ENCODE data around the gene TMPRSS5.
"Not testable (repeated sequence)": the region's sequence is repeated elsewhere in the genome, so short reads cannot be mapped to it uniquely, and the experiment has no call there.

The TMPRSS5 gene

DNA sequence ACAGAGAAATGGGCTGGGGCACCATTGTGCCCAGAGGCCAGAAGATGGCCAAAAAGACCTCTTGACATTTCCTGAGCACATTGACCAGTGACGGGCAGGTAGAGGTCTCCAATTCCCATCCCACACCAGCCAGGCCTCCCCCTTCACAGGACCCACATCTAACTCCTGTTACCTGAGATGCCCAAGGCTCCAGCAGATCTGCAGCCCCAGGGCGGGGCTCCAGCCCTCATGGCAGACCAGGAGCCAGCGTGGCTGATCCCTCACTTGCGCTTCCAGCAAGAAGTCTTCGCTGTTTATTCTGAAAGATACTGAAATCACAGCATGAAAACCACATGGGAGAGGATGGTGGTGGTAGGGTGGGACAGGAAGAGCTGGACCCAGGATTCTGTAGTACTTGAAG is 9.0 kb downstream of the TMPRSS5 start:
- DNase-seq = no peak

GRCh38 chr11:113695207-113695606 is 10.9 kb downstream of the TMPRSS5 start:
- no peak for DNase-seq

- DNase-seq = no peak
These were observed 11.7 kb downstream of the TMPRSS5 start for GRCh38 chr11:113694390-113694789.

- no peak for DNase-seq
These were observed 13.1 kb downstream of the TMPRSS5 start for GRCh38 chr11:113693030-113693429.

DNA sequence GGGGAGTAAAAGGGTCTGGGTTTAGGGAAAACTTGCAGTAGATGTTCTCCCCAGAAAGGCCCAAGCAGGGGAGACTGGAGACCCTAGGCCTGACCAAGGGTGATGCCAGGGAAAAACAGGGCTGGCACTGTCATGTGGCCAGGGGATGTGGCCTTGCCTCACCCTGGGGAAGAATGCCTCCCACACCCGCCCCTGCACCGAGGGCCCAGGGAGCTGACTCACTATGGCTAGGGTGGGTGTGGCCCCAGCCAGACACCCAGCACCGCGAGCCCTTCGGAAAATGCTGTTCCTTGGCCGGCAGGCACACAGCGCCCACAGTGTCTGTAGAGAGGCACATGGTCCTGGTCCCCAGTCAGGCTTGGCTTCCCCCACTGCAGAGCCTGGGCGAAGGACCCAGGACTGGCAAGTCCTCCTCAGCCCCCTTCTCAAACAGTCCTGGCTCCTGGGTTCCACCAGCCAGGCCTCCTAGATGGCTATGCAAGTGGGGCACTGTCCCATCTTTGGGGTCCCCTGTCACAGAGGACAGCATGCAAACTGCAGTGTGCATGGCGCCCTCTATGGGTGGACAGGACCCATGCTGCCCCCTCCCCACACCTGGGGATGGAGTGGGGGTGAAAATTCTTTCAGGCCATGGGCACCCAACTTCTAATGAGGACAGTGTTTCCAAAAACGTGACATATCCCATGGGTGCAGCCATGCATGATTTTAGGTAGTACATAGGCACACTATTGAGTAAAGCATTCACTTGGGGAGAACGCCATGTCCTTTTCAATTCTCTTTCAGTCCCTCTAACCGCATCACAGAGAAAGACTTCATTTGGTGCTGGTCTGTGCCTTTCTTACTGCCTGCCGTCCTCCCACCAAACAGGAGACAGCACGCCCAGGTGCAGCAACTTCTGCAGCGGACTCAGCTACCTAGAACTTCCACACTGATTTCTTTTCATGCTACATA is 15.2 kb downstream of the TMPRSS5 start:
- DNase-seq = peak; percentile 14 to 19

- no peak for DNase-seq
These were observed 16.1 kb downstream of the TMPRSS5 start for GRCh38 chr11:113689768-113690618.

GRCh38 chr11:113685654-113686359 is 20.3 kb downstream of the TMPRSS5 start:
- DNase-seq = no peak

GRCh38 chr11:113684496-113684895 is 21.6 kb downstream of the TMPRSS5 start:
- no peak for DNase-seq

GRCh38 chr11:113683481-113684046 is 22.5 kb downstream of the TMPRSS5 start:
- no peak for DNase-seq

DNA sequence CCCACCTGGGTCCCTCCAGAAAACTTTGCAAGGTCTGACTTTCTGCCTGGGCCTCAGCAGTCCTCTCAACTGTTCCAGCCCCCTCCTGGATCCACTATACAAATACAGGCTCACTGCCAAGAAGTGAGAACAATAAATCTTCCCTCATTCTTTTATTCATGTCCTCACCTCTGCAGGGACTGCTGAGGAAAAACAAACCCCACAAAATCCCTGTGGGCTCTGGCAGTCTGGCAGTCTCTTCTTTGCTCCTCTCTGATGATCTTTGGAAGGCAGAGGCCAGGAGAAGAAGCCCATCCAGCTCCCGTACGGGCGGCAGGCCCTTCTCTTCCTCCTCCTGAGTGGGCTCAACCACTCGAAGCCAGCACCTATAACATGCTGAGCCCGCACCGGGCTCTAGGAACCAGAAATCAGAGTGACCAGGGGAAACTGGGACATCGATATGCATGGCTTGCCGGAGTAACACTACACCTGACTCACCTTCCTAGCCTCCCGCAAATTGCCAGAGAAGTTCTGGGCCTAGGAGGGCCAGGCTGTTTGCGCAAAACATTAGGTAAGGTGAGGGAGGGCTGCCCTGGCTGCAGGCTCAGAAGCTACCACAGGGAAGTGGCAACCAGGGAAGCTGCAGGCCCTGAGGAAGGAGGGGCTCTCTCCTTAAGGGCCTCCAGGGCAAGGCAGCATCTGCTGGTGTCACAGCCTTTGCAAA is 24.2 kb downstream of the TMPRSS5 start:
- no peak for DNase-seq

DNA sequence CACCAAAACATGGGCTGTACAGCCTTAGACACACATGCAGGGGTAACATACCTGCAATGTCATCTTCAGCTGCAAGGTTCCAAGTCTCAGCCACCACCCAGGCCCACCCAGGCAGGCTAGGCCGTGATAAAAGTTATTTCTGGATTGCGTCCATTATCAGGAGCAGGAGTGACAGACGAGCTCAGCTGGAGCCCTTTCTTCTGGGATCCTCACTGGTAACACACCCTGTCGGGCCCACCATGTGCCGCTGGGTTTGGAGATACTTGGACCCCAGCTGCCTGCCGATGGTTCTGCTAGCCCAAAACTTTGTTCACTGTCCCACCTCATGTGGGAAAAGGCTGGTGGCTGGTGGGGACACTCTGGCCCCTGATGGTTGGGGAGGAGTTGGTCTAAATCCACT is 24.8 kb downstream of the TMPRSS5 start:
- no peak for DNase-seq

DNA sequence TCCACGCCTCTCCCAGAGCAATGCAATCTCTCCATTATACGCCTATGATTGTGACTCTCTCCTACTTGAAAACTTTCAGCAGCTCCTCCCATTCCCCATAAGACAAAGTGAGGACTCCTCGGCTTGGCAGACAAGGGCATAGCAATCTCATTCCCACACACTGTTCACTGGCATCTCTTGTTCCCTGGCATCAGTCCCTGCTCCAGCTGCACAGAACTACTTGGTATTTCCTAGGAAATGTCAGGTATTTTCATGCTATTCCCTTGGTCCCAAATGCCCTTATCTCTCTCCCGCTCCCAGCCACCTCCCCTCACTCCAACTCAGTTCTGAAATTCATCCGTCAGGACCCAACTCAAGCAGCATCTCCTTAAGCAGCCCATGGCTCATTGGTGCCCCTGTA is 28.4 kb downstream of the TMPRSS5 start:
- no peak for DNase-seq

DNA sequence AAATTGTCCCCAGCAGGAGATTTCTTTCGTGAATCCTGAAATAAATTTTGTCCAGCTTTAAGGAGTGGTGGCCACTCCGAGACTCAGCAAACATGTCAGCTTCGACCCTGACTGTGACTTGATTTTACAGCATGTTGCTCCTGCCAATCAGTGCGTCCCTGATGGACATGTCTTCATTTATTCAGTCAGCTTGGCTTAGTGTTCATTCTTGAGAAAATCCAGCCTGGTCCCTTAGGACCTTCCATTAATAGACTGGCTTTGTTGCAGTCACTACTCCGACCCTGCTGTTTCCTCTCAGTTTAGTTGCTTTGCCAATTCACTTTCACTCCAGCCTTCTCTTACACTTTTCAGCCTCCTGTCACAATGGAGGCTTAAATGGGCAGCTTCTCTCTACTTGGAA is 30.5 kb downstream of the TMPRSS5 start:
- no peak for DNase-seq

GRCh38 chr11:113675003-113675561 is 31.0 kb downstream of the TMPRSS5 start:
- no peak for DNase-seq

DNA sequence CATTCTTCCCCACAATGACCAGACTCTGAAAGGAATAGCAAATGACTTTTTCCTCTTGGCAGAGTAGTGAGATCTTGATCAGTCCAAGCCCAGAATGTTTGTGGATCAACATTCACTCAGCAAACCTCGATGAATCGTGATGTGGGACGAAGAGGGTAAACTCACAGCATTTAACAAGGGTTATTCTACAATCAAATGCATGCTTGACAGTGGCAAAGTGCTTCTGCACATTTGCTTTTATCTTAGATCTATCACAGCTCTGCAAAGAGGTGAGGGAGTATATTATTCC is 31.8 kb downstream of the TMPRSS5 start:
- no peak for DNase-seq

DNA sequence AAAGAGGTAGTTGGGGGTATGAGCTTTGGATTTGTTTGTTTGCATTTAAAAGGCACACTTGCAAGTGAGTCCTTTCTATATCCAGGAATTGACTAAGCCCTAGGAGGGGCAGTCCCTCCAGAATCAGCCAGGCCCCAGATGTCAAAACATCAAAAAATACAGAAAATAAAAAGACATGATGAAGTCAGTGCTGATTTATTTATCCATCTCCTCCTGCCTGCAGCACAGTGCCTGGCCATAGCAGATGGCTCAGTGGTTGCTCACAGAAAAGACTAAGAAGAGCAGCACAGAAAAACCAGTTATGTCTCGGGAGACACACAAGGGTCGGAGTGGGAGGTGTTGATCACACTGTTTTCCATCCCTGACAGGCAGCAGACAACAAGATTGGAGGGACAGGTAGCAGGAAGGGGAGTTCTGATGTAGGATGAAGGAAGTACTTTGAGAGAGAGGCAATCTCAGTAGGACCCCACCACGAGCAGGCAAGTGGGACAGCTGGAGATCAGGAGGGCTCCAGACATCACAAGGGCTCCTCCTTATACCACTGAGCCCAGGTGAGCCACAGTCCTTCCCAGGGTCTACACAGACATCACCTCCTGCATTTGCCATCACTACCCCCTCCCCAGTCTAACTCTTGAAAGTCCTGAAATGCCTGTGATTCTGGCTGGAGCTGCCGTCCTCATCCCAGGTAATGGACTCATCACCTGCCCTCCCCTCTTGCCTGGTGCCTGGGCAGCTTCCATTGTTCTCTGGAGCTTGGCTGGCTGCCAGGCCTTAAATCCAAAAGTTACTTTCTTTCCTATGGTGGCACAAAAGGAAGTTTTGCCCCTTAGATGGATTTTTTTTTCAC is 32.3 kb downstream of the TMPRSS5 start:
- no peak for DNase-seq

- not testable (repeated sequence) for DNase-seq
These were observed 34.2 kb downstream of the TMPRSS5 start for GRCh38 chr11:113671914-113672313.

GRCh38 chr11:113670831-113671215 is 35.3 kb downstream of the TMPRSS5 start:
- no peak for DNase-seq

DNA sequence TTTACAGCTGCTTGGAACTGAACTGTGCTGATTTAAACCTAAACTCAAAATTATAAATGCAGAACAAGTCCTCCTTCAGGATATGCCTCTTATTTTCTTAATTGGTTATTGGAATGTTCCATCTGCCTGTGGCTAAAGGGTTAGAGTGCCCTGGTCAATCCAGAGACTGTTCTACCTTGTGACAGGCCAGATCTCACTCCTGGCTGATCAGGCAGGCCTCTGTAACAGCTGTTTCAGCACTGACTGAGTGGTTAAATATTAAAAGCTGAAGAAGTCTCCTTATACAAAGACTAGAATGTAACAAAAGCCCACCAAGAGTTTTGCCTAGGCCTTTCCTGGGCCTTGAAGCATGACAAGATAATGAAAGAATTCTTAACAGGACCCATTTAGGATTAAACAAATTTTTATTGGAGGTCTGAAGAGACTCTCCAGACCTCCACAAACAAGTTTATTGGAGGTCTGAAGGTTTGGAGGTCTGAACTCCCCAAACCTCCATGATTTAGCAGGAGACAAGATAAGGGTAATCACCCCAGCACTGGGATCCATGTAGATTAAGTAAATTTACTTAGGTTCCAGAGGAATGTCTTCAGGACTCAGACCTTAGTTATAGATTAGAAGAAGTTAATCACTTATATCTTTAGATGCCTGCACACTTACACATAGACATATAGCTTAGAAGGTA is 35.8 kb downstream of the TMPRSS5 start:
- DNase-seq = no peak

DNA sequence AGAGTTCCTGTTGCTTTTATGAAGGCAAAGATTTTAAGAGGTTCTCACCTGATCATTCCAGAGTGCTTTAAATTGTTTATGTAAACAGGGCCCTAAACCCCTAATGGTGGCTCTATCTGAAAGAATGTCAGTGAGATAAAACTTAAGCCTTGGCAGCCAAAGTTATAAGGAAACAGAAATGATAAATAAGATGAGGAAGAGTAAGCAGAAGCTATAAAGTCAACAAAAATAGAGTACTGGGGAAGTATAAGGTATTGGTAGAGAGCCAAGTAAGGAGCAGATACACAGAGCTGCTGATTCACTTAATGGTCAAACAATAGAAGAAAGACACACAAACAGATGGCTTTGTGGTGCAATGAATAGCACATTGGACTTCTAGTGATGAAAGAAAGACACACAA is 37.9 kb downstream of the TMPRSS5 start:
- no peak for DNase-seq

GRCh38 chr11:113667801-113668200 is 38.3 kb downstream of the TMPRSS5 start:
- DNase-seq = no peak
